SK-N-SH (cell line): ENCODE data around the gene CLC.

Source experiments
- EP300 ChIP-seq, 2 experiments: IDR thresholded peaks; 2 replicates each; pipeline versions ENCODE4 v1.4.0 to v1.6.1; 2012; ENCODE audit warnings: borderline replicate concordance in 1 of 2, low read depth in 1 of 2, low read length in 1 of 2
- EZH2phosphoT487 ChIP-seq: fragments of 200-600 bp; sonication (generic); IDR thresholded peaks from 2 replicates; pipeline ENCODE4 v1.6.1; 2017; ENCODE audit warnings: low read depth, mixed run types, mild to moderate bottlenecking, antibody characterized with exemption, moderate library complexity, borderline replicate concordance
- FOXJ3 ChIP-seq: sonication (generic); formaldehyde crosslinking; IDR thresholded peaks from 2 replicates; pipeline ENCODE4 v1.5.1; 2020; ENCODE audit warnings: mild to moderate bottlenecking, missing genetic modification reagents
- MEF2A ChIP-seq: IDR thresholded peaks from 2 replicates; pipeline ENCODE4 v1.4.0; 2012; ENCODE audit warnings: low read depth, borderline replicate concordance
- MXI1 ChIP-seq: IDR thresholded peaks from 2 replicates; pipeline ENCODE4 v1.6.1; 2012; ENCODE audit warnings: mild to moderate bottlenecking, low read depth, low read length, improper control_type of control experiment
- NFIC ChIP-seq: IDR thresholded peaks from 2 replicates; pipeline ENCODE4 v1.4.0; 2012; ENCODE audit warnings: borderline replicate concordance
- POLR2AphosphoS5 ChIP-seq: IDR thresholded peaks from 2 replicates; pipeline ENCODE4 v1.6.1; 2012; ENCODE audit warnings: low read depth, low read length
- RAD21 ChIP-seq: IDR thresholded peaks from 2 replicates; pipeline ENCODE4 v1.6.1; 2012; ENCODE audit warnings: mild to moderate bottlenecking, low read length
- RCOR1 ChIP-seq: fragments of 150-350 bp; IDR thresholded peaks from 2 replicates; pipeline ENCODE4 v1.6.1; 2017; ENCODE audit warnings: antibody characterized with exemption, low read length
- RFX5 ChIP-seq: IDR thresholded peaks from 2 replicates; pipeline ENCODE4 v1.6.1; 2012; ENCODE audit warnings: mild to moderate bottlenecking, improper control_type of control experiment, low read length
- SIN3A ChIP-seq: IDR thresholded peaks from 2 replicates; pipeline ENCODE4 v1.6.1; 2012; ENCODE audit warnings: low read depth, mild to moderate bottlenecking, low read length, moderate library complexity, borderline replicate concordance
- TAF1 ChIP-seq: IDR thresholded peaks from 2 replicates; pipeline ENCODE4 v1.6.1; 2012; ENCODE audit warnings: low read depth, mild to moderate bottlenecking, low read length, moderate library complexity, borderline replicate concordance
- TF ChIP-seq, protein P1 (sequence below): fragments of 200-600 bp; sonication (generic); IDR thresholded peaks from 2 replicates; pipeline ENCODE4 v1.6.1; 2017; ENCODE audit warnings: antibody characterized with exemption, mild to moderate bottlenecking, moderate library complexity

DNA sequence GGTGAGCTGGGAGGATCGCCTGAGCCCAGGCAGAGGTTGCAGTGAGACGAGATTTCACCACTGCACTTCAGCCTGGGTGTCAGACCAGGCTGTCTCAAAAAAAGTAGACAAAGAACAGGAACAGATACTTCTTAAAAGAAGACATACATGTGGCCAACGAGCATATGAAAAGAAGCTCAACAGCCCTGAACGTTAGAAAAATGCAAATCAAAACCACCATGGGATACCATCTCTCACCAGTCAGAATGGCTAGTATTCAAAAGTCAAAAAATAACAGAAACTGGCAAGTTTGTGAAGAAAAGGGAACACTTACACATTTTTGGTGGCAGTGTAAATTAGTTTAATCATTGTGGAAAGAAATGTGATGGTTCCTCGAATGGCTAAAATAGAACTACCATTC is 36.5 kb downstream of the CLC start:
- no peak for TF ChIP-seq MXI1
- TF ChIP-seq RAD21: no peak
- TF ChIP-seq, protein P1, sequence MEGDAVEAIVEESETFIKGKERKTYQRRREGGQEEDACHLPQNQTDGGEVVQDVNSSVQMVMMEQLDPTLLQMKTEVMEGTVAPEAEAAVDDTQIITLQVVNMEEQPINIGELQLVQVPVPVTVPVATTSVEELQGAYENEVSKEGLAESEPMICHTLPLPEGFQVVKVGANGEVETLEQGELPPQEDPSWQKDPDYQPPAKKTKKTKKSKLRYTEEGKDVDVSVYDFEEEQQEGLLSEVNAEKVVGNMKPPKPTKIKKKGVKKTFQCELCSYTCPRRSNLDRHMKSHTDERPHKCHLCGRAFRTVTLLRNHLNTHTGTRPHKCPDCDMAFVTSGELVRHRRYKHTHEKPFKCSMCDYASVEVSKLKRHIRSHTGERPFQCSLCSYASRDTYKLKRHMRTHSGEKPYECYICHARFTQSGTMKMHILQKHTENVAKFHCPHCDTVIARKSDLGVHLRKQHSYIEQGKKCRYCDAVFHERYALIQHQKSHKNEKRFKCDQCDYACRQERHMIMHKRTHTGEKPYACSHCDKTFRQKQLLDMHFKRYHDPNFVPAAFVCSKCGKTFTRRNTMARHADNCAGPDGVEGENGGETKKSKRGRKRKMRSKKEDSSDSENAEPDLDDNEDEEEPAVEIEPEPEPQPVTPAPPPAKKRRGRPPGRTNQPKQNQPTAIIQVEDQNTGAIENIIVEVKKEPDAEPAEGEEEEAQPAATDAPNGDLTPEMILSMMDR: no peak
- no peak for TF ChIP-seq NFIC
- TF ChIP-seq POLR2AphosphoS5: no peak
- no peak for TF ChIP-seq TAF1
- no peak for TF ChIP-seq EP300 (IDR thresholded peaks at IDR 0.05; ENCODE audit: borderline replicate concordance in 1 of 2, low read depth in 1 of 2, low read length in 1 of 2)
- TF ChIP-seq EZH2phosphoT487: no peak
- no peak for TF ChIP-seq RFX5
- no peak for TF ChIP-seq RCOR1
- no peak for TF ChIP-seq SIN3A
- TF ChIP-seq MEF2A: no peak
- TF ChIP-seq FOXJ3: no peak
